GM18517 (cell line): Measurements from ENCODE around the gene ZNRD2.
A peak's percentile ranks its signal among the peaks of the same experiment; 100 is the strongest.
"Not testable (repeated sequence)": the region's sequence is repeated elsewhere in the genome, so short reads cannot be mapped to it uniquely, and the experiment has no call there.

Source experiments
- ATAC-seq: cut with Tn5 transposase; IDR thresholded peaks from one replicate; pipeline ENCODE4 v1.9.1; 2021; ENCODE audit warnings: mild to moderate bottlenecking, moderate library complexity; ENCODE audit not compliant: unreplicated experiment

ZNRD2 gene

GRCh38 chr11:65569973-65570918, at the start of gene ZNRD2:
ZNRD2 (plus strand) TSS chr11:65570477; CDS start chr11:65570492, 15 bp downstream.
- ATAC-seq: peak; percentile 65

DNA sequence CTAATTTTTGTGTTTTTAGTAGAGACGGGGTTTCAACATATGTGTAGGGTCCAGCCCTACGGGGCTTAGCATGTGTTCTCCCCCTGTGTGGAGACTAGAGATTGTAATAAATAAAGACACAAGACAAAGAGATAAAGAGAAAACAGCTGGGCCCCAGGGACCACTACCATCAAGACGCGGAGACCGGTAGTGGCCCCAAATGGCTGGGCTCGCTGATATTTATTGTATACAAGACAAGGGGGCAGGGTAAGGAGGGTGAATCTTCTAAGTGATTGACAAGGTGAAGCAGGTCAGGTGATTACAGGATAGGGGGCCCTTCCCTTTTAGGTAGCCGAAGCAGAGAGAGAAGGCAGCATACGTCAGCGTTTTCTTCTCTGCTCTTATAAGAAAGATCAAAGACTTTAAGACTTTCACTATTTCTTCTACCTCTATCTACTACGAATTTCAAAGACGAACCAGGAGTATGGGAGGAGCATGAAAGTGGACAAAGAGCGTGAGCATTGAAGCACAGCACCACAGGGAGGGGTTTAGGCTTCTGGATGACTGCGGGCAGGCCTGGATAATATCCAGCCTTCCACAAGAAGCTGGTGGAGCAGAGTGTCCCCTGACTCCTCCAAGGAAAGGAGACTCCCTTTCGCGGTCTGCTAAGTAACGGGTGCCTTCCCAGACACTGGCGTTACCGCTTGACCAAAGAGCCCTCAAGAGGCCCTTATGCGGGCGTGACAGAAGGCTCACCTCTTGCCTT, 48.3 kb upstream of the ZNRD2 start:
- not testable (repeated sequence) for ATAC-seq

GRCh38 chr11:65522718-65523630, 47.3 kb upstream of the ZNRD2 start:
- ATAC-seq: not testable (repeated sequence)

DNA sequence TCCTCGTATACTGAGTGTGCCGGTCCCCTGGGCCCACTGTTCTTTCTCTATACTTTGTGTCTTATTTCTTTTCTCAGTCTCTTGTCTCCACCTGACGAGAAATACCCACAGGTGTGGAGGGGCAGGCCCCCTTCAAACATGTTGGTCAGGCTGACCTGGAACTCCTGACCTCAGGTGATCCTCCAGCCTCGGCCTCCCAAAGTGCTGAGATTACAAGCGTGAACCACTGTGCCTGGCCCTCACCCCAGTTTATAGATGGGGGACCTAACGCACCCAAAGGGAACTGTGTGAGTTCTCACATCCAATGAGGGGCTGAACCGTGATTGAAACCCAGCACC, 46.7 kb upstream of the ZNRD2 start:
- not testable (repeated sequence) for ATAC-seq

DNA sequence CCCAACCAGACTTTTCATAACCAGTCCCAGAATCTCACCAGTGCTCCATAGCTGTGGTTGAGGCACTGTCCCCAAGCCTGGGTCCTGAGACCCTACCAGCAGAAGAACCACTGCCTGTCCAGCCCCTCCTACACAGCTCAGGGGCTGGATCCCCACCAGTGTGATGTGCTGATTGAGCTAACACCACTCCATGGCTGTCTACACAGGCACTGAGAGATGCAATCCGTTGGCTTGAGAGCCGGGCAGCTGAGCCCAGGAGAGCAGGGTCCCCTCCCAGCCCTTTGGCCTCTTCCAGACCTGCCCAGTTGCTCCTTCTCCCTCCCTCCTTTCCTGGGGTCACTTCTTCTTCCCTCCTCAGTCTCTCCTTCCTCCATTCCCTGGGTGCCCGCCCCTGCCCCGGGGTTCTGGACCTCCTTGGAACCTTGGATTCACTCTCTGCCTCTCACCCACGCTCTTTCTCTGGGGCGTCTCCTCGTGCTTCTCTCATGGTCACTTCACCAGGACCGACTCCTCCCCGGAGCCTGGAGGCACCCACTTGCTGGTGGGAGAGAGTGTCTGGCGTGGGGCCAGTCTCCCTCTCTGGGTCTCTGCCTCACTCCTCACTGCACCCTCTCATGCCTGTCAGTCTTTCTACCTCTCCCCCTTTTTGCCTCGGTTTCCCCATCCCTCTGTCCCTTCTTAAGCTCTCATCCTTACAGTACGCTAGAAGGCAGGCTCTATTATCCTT, 46.1 kb upstream of the ZNRD2 start:
- no peak for ATAC-seq

DNA sequence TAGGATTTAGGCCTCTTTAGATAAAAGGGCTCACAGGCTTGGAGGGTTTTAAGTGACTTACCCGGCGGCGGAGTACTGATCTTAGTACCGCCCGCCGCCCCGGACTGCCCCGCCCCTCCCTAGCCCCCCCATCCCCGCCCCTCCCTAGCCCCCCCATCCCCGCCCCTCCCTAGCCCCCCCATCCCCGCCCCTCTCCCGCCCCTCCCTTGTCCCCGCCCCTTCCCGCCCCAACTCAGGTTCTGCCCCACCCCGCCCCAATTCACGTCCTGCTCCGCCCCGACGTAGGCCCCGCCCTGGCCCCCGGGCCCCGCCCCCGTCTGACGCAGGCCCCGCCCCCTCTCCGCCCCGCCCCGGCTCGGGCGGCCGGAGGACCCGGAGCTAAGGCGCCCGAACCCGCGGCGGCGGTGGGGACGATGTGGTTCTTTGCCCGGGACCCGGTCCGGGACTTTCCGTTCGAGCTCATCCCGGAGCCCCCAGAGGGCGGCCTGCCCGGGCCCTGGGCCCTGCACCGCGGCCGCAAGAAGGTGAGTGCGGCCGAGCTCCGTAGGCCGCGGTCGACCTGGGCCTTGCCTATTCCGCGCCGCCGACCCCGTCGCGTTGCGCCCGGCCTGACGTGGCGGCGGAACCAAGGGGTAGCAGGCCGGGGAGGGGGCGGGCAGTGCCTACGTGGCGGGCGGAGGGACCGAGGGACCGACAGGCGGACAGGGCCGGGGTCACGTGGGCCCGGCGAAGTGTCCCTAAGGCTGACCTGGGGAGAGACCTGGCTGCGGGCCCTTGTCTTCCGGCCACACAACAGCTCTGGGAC, 45.3 kb upstream of the ZNRD2 start, which contains the start of gene SCYL1:
SCYL1 (plus strand) TSS at position 343 of the 805 bp plus-strand sequence; CDS start at position 414, 71 bp downstream.
- peak; percentile 46 for ATAC-seq

DNA sequence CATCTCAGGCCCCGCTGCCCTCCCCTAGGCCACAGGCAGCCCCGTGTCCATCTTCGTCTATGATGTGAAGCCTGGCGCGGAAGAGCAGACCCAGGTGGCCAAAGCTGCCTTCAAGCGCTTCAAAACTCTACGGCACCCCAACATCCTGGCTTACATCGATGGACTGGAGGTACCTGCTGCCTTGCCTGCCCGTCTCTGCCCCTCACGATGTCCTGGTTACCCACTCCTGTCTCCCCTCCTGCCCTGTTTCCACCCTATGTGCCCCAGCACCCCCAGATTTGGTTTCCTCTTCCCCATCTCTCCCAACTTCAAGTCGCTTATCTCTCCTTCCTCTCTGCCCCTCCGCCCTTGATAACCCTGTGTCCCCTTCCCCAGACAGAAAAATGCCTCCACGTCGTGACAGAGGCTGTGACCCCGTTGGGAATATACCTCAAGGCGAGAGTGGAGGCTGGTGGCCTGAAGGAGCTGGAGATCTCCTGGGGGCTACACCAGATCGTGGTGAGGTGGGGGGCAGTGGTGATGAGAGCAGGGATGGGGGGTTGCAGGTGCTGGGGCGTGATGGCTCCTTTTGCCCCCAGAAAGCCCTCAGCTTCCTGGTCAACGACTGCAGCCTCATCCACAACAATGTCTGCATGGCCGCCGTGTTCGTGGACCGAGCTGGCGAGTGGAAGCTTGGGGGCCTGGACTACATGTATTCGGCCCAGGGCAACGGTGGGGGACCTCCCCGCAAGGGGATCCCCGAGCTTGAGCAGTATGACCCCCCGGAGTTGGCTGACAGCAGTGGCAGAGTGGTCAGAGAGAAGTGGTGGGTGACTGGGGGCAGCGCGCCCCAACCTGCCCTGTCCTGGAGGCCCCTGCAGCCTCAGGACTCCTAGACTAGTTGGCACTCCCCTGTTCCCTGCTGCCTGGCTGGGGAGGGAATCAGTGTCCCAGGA, 44.5 kb upstream of the ZNRD2 start:
- no peak for ATAC-seq

- no peak for ATAC-seq
These were observed 43.5 kb upstream of the ZNRD2 start for GRCh38 chr11:65526744-65527143.

DNA sequence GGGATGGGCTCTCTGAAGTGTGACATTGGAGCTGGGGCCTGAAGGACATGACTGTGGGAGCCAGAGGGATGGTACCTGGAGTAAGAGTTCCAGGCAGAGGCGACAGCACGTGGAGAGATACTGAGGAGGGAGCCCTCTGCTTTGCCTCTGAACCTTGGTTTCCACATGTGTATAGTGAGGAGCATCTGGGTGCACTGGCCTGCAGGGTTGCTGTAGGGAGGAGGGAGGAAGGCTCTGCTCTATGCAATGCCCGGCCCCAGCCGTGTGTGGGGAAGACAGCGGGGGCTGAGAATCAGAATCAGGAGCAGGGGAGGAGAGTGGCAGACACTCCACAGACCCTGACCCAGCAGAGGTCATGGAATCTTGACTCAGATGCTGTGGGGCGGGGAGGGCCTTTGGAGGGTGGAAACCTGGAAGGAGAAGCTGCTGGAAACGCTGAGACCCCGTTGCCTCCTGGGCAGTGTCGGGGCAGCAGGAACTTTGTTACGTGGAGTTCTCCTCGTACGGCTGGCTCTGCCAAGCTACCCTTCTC, 41.4 kb upstream of the ZNRD2 start:
- no peak for ATAC-seq

DNA sequence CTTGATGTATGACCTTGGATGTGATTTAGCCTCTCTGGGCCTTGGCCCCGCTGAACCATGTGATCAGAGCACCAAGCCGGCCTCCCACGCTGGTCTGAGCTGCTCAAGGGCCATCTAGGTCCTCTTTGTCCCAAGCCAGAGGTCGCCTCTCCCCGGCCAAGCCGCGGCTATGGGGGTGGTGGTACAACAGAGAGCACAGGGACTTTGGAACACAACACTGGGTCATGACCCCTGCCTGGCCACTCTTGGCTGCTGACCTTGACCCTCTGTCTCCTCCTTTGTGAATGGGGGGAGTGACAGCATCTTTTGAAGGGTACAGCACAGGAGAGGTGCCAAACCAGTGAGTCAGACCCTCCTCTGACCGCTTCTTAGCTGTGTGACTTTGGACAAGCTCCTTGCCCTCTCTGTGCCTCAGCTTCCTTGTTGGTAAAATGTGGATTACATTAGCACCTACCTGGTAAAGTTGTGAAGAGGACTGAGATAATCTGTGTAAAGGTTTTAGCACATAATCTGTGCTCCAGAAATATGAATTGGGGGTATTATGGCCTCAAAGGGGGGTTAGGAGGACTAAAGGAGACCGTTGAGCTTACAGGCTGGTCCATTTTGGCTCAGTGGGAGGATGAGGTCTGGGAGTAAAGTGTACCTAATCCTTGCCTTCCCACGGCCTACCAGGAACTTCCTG, 40.7 kb upstream of the ZNRD2 start:
- no peak for ATAC-seq

- no peak for ATAC-seq
These were observed 40.1 kb upstream of the ZNRD2 start for GRCh38 chr11:65530157-65530496.

DNA sequence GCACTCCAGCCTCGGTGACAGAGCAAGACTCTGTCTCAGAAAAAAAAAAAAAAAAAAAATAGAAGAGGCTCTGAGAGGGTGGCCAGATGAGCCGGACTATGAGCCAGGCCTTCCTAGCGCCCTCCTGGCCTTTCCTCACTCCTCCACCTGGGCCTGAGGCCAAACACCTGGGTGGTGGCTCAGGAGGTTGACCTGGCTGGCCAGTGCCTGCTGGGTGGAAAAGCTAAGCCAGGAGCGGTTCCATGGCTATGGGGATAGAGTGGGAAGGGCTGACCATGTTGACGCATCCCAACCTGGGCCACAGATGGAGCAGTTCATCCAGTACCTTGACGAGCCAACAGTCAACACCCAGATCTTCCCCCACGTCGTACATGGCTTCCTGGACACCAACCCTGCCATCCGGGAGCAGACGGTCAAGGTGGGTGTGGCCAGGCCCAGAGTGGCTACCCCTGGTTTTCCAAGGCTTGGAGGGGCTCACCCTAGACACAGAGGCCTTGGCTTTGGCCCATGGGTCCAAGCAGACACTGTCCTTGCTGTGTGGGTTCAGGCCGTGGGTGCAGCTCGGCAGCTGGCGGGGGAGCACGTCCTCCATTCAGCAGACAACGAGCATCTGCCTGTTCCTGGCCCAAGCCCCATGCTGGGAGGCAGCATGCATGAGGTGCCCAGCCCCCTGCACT, 37.8 kb upstream of the ZNRD2 start:
- ATAC-seq: no peak

- ATAC-seq: no peak
These were observed 35.2 kb upstream of the ZNRD2 start for GRCh38 chr11:65535102-65535501.

DNA sequence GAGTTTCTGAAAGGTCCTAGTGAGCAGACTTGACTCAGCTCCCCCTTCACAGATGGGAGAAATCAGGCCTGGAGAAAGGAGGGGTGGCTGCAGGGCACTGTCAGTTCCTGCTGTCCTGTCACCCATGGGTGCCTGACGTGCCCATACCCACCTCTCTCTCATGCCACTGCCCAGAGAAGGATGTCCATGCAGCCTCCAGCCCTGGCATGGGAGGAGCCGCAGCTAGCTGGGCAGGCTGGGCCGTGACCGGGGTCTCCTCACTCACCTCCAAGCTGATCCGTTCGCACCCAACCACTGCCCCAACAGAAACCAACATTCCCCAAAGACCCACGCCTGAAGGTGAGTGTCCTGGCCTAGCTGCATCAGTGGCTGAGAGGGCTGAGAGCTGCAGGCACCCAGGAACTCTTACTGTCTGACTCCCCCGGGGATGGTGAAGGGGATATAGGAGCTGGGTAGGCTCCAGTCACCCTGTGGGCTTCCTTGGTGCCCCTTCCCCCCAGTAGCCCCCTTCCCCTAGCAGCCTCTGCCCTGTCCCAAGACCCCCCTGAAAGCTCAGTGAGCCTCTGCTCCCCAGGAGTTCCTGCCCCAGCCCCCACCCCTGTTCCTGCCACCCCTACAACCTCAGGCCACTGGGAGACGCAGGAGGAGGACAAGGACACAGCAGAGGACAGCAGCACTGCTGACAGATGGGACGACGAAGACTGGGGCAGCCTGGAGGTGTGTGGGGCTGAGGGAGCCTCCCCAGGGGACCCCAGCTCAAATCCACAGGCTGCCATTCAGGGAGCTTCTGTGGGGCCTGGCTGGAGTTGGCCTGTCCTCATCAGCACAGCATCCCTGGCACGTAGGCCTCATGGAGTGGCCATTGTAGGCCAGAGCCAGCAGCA, 33.6 kb upstream of the ZNRD2 start:
- ATAC-seq: no peak

DNA sequence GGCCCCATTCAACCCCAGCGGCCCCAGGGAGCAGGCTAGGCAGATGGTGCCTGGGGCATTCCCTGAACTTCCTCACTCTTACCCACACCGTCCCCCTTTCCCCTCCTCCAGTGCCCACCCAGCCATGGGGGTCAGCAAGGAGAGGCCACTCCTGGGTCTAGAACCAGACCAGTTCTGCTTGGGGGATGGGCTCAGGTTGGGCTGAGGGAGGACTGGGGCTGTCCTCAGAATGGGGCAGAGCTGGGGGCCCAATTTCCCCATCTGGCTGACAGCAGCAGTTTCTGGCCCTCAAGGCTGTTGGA, 33.0 kb upstream of the ZNRD2 start:
- ATAC-seq: no peak

- ATAC-seq: no peak
These were observed 32.6 kb upstream of the ZNRD2 start for GRCh38 chr11:65537620-65538231.
